ENCODE data around the gene WDFY4. TPM values are rescaled to one million over a fixed set of nuclear protein-coding genes. Genes with fewer than 3 reads are reported as not detected.

WDFY4 gene
- polyA plus RNA-seq, 1 donor (not counting 4 experiments of a cell fraction or from before 2014, with no cell fraction given) = 0.04 TPM

DNA sequence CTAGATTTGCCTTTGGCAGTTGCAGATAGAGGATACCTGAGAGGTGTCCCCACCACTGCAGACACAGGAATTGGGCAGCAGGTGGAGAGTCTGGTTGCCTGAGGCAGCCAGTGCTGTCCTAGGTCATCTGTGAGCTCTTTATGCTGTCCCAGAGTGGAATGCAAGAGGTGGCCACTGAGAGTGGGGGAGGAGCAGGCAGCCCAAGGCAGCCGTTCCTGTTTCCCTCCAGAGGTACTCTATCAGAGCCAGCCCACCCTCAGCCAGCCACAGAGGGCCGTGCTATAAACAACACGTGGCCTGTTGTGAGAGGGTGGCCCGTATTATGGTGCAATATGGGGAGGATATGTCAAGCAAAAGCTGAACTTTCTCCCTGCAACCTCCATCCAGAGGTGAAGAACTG, 246.5 kb downstream of the WDFY4 start:
- no peak overlapping the region for H3K9ac ChIP-seq (ENCODE audit: control insufficient read depth, extremely low read depth, insufficient read depth, low read length)
- DNase-seq (ENCODE audit: low read depth, low spot score) (no peak), FAIRE-seq (no peak)
- H3K9me1 ChIP-seq (ENCODE audit: control insufficient read depth, extremely low read depth, insufficient read depth, low read length) = no peaks in the 10 kb centered on the region
- H3K27me3 ChIP-seq (ENCODE audit: control insufficient read depth, extremely low read depth, insufficient read depth, low read length) = peaks cover 3% of the 10 kb centered on the region
- no peaks in the 10 kb centered on the region for H4K20me1 ChIP-seq (ENCODE audit: control insufficient read depth, extremely low read depth, insufficient read depth, low read length)
- TF ChIP-seq EZH2 (IDR thresholded peaks at IDR 0.05; ENCODE audit: low read length) (no peak), CTCF (optimal IDR thresholded peaks at IDR 0.05 in 1 of 3, IDR thresholded peaks at IDR 0.05 in 1 of 3, conservative IDR thresholded peaks at IDR 0.05 in 1 of 3; ENCODE audit: extremely low read depth in 1 of 3, insufficient read depth in 2 of 3, low read length in 3 of 3) (no peak)
- no peaks in the 10 kb centered on the region for H3K4me1 ChIP-seq (ENCODE audit: control insufficient read depth, extremely low read depth, insufficient read depth, low read length)
- no peak overlapping the region for H3K4me2 ChIP-seq (ENCODE audit: control insufficient read depth, extremely low read depth, insufficient read depth, low read depth, low read length)
- H3K36me3 ChIP-seq (ENCODE audit: control insufficient read depth in 2 of 2, extremely low read depth in 1 of 2, insufficient read depth in 2 of 2, low read length in 2 of 2) = no peaks in the 10 kb centered on the region
- no peak overlapping the region for H3K27ac ChIP-seq (ENCODE audit: control insufficient read depth, insufficient read depth, low read length)
- no peak overlapping the region for H2AFZ ChIP-seq (ENCODE audit: control insufficient read depth, low read length)
- no peaks in the 10 kb centered on the region for H3K79me2 ChIP-seq (ENCODE audit: control insufficient read depth, insufficient read depth, low read length)
- dilution Hi-C loops (cut with MboI; ENCODE audit: extremely low pct_ligation_motif_present, low sequenced_read_pairs) = no loop called here
- no peaks in the 10 kb centered on the region for H3K9me3 ChIP-seq (ENCODE audit: control insufficient read depth, low read depth, low read length)
- no peak overlapping the region for H3K4me3 ChIP-seq (ENCODE audit: control insufficient read depth in 2 of 3, extremely low read depth in 1 of 3, insufficient read depth in 2 of 3, low read depth in 1 of 3, low read length in 3 of 3)

- no peak overlapping the region for H3K4me2 ChIP-seq (ENCODE audit: control insufficient read depth, extremely low read depth, insufficient read depth, low read depth, low read length)
- H3K9me1 ChIP-seq (ENCODE audit: control insufficient read depth, extremely low read depth, insufficient read depth, low read length) = no peaks in the 10 kb centered on the region
- TF ChIP-seq CTCF (optimal IDR thresholded peaks at IDR 0.05 in 1 of 3, IDR thresholded peaks at IDR 0.05 in 1 of 3, conservative IDR thresholded peaks at IDR 0.05 in 1 of 3; ENCODE audit: extremely low read depth in 1 of 3, insufficient read depth in 2 of 3, low read length in 3 of 3) (no peak), EZH2 (IDR thresholded peaks at IDR 0.05; ENCODE audit: low read length) (no peak)
- no peaks in the 10 kb centered on the region for H3K9me3 ChIP-seq (ENCODE audit: control insufficient read depth, low read depth, low read length)
- H3K36me3 ChIP-seq (ENCODE audit: control insufficient read depth in 2 of 2, extremely low read depth in 1 of 2, insufficient read depth in 2 of 2, low read length in 2 of 2) = no peaks in the 10 kb centered on the region
- no peaks in the 10 kb centered on the region for H4K20me1 ChIP-seq (ENCODE audit: control insufficient read depth, extremely low read depth, insufficient read depth, low read length)
- H3K27ac ChIP-seq (ENCODE audit: control insufficient read depth, insufficient read depth, low read length) = no peak overlapping the region
- H3K9ac ChIP-seq (ENCODE audit: control insufficient read depth, extremely low read depth, insufficient read depth, low read length) = no peak overlapping the region
- H3K4me3 ChIP-seq (ENCODE audit: control insufficient read depth in 2 of 3, extremely low read depth in 1 of 3, insufficient read depth in 2 of 3, low read depth in 1 of 3, low read length in 3 of 3) = no peak overlapping the region
- dilution Hi-C loops (cut with MboI; ENCODE audit: extremely low pct_ligation_motif_present, low sequenced_read_pairs) = no loop called here
- no peak overlapping the region for H2AFZ ChIP-seq (ENCODE audit: control insufficient read depth, low read length)
- FAIRE-seq (no peak), DNase-seq (ENCODE audit: low read depth, low spot score) (no peak)
- no peaks in the 10 kb centered on the region for H3K79me2 ChIP-seq (ENCODE audit: control insufficient read depth, insufficient read depth, low read length)
- no peaks in the 10 kb centered on the region for H3K4me1 ChIP-seq (ENCODE audit: control insufficient read depth, extremely low read depth, insufficient read depth, low read length)
- peaks cover 3% of the 10 kb centered on the region for H3K27me3 ChIP-seq (ENCODE audit: control insufficient read depth, extremely low read depth, insufficient read depth, low read length)
Observed at GRCh38 chr10:48932831-48933664, 248.4 kb downstream of the WDFY4 start.

Data from keratinocyte (primary cell).